Mammary epithelial cell (primary cell): ENCODE results near the gene LTF.

Source experiments
- EZH2 ChIP-seq: IDR thresholded peaks from 2 replicates; pipeline ENCODE4 v1.6.1; 2012; ENCODE audit warnings: low read length, inconsistent platforms, borderline replicate concordance
- TF ChIP-seq, protein P1 (sequence below), 2 donors: IDR thresholded peaks in 1 of 2; conservative IDR thresholded peaks in 1 of 2; 2 replicates each; pipeline ENCODE4 v1.5.1; 2011 to 2012; ENCODE audit warnings: inconsistent platforms in 2 of 2, low read length in 2 of 2, mild to moderate bottlenecking in 2 of 2, control low read depth in 1 of 2, low read depth in 1 of 2; ENCODE audit not compliant: insufficient read depth in 1 of 2; ENCODE audit errors: extremely low read depth in 1 of 2

DNA sequence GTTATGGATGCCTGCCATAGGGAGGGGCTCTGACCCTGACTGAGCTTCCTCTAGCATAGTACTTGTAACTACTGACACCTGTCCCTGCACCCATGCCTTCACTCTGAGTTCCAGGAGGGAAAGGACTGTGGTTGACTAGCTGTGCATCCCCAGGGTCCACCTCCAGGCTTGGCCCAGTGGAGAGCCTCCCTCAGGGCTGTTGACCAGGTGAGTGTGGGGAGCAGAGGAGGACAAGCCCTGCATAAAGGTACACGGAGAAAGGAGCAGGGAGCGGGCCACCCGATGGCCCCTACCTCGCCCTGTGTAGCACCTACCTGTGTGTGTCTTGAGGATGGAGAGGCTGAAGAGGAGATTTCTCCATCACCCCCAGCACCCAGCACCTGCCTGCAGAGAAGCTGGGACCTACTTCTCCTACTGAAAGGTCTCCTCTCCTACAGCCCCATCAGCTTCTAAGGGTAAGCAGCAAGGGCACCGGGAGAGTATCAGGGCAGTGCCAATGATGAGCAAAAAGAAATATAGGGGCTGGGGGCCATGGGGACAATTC is 6.7 kb upstream of the LTF start:
- TF ChIP-seq, protein P1, sequence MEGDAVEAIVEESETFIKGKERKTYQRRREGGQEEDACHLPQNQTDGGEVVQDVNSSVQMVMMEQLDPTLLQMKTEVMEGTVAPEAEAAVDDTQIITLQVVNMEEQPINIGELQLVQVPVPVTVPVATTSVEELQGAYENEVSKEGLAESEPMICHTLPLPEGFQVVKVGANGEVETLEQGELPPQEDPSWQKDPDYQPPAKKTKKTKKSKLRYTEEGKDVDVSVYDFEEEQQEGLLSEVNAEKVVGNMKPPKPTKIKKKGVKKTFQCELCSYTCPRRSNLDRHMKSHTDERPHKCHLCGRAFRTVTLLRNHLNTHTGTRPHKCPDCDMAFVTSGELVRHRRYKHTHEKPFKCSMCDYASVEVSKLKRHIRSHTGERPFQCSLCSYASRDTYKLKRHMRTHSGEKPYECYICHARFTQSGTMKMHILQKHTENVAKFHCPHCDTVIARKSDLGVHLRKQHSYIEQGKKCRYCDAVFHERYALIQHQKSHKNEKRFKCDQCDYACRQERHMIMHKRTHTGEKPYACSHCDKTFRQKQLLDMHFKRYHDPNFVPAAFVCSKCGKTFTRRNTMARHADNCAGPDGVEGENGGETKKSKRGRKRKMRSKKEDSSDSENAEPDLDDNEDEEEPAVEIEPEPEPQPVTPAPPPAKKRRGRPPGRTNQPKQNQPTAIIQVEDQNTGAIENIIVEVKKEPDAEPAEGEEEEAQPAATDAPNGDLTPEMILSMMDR (conservative IDR thresholded peaks at IDR 0.05 in 1 of 2, IDR thresholded peaks at IDR 0.05 in 1 of 2; ENCODE audit: extremely low read depth in 1 of 2, insufficient read depth in 1 of 2, low read depth in 1 of 2, low read length in 2 of 2): no peak
- no peak for TF ChIP-seq EZH2
